ENCODE data around the gene PDE4D.
"Not testable (repeated sequence)": the region's sequence is repeated elsewhere in the genome, so short reads cannot be mapped to it uniquely, and the experiment has no call there.

PDE4D gene

GRCh38 chr5:59762232-59762631 is 131.3 kb downstream of the PDE4D start:
- H3K36me3 Mint-ChIP-seq (ENCODE audit: low read depth); H3K27ac Mint-ChIP-seq; H3K9me3 Mint-ChIP-seq; H3K4me3 Mint-ChIP-seq; H3K4me1 Mint-ChIP-seq (ENCODE audit: low read depth): not testable (repeated sequence)
- H3K27me3 Mint-ChIP-seq (ENCODE audit: low read depth): peaks cover 19% of the 10 kb centered on the region

- no peaks in the 10 kb centered on the region for H3K36me3 Mint-ChIP-seq (ENCODE audit: low read depth)
- H3K27me3 Mint-ChIP-seq (ENCODE audit: low read depth): peaks cover 7% of the 10 kb centered on the region
- no peaks in the 10 kb centered on the region for H3K9me3 Mint-ChIP-seq
- H3K27ac Mint-ChIP-seq: no peak overlapping the region
- H3K4me3 Mint-ChIP-seq: no peak overlapping the region
- H3K4me1 Mint-ChIP-seq (ENCODE audit: low read depth): no peaks in the 10 kb centered on the region
These were observed 132.7 kb downstream of the PDE4D start for GRCh38 chr5:59760785-59761348.

- no peaks in the 10 kb centered on the region for H3K9me3 Mint-ChIP-seq
- no peaks in the 10 kb centered on the region for H3K36me3 Mint-ChIP-seq (ENCODE audit: low read depth)
- no peaks in the 10 kb centered on the region for H3K4me1 Mint-ChIP-seq (ENCODE audit: low read depth)
- H3K27me3 Mint-ChIP-seq (ENCODE audit: low read depth): no peaks in the 10 kb centered on the region
- no peak overlapping the region for H3K4me3 Mint-ChIP-seq
- no peak overlapping the region for H3K27ac Mint-ChIP-seq
These were observed 133.8 kb downstream of the PDE4D start for GRCh38 chr5:59759600-59760351.

- Mint-ChIP-seq H3K4me1 (ENCODE audit: low read depth) (no peaks in the 10 kb centered on the region), H3K9me3 (no peaks in the 10 kb centered on the region), H3K36me3 (ENCODE audit: low read depth) (no peaks in the 10 kb centered on the region), H3K27ac (no peak overlapping the region), H3K4me3 (no peak overlapping the region), H3K27me3 (ENCODE audit: low read depth) (no peaks in the 10 kb centered on the region)
These were observed 135.0 kb downstream of the PDE4D start for GRCh38 chr5:59758566-59758965.

- Mint-ChIP-seq H3K9me3 (no peaks in the 10 kb centered on the region), H3K4me1 (ENCODE audit: low read depth) (no peaks in the 10 kb centered on the region)
These were observed 136.1 kb downstream of the PDE4D start for GRCh38 chr5:59757442-59757841.

GRCh38 chr5:59756373-59757035 is 137.0 kb downstream of the PDE4D start:
- H3K27me3 Mint-ChIP-seq (ENCODE audit: low read depth): no peaks in the 10 kb centered on the region
- no peak overlapping the region for H3K27ac Mint-ChIP-seq
- H3K4me1 Mint-ChIP-seq (ENCODE audit: low read depth): no peaks in the 10 kb centered on the region
- no peaks in the 10 kb centered on the region for H3K36me3 Mint-ChIP-seq (ENCODE audit: low read depth)
- no peak overlapping the region for H3K4me3 Mint-ChIP-seq
- no peaks in the 10 kb centered on the region for H3K9me3 Mint-ChIP-seq

More at GRCh38 chr5:59757442-59757841, 136.1 kb downstream of the PDE4D start:
- Mint-ChIP-seq H3K4me3 (no peak overlapping the region), H3K27ac (no peak overlapping the region), H3K27me3 (ENCODE audit: low read depth) (no peaks in the 10 kb centered on the region), H3K36me3 (ENCODE audit: low read depth) (no peaks in the 10 kb centered on the region)

GRCh38 chr5:59755476-59755875 is 138.1 kb downstream of the PDE4D start:
- no peaks in the 10 kb centered on the region for H3K36me3 Mint-ChIP-seq (ENCODE audit: low read depth)
- H3K27ac Mint-ChIP-seq: no peak overlapping the region
- H3K9me3 Mint-ChIP-seq: no peaks in the 10 kb centered on the region
- H3K27me3 Mint-ChIP-seq (ENCODE audit: low read depth): no peaks in the 10 kb centered on the region
- no peaks in the 10 kb centered on the region for H3K4me1 Mint-ChIP-seq (ENCODE audit: low read depth)
- H3K4me3 Mint-ChIP-seq: no peak overlapping the region

GRCh38 chr5:59753599-59753998 is 139.9 kb downstream of the PDE4D start:
- Mint-ChIP-seq H3K36me3 (ENCODE audit: low read depth) (no peaks in the 10 kb centered on the region), H3K27me3 (ENCODE audit: low read depth) (no peaks in the 10 kb centered on the region), H3K4me1 (ENCODE audit: low read depth) (no peaks in the 10 kb centered on the region), H3K27ac (no peak overlapping the region), H3K9me3 (no peaks in the 10 kb centered on the region), H3K4me3 (no peak overlapping the region)

- H3K4me1 Mint-ChIP-seq (ENCODE audit: low read depth): no peaks in the 10 kb centered on the region
- no peaks in the 10 kb centered on the region for H3K36me3 Mint-ChIP-seq (ENCODE audit: low read depth)
- no peak overlapping the region for H3K4me3 Mint-ChIP-seq
- no peak overlapping the region for H3K27ac Mint-ChIP-seq
- H3K27me3 Mint-ChIP-seq (ENCODE audit: low read depth): no peaks in the 10 kb centered on the region
- H3K9me3 Mint-ChIP-seq: no peaks in the 10 kb centered on the region
These were observed 143.6 kb downstream of the PDE4D start for GRCh38 chr5:59749782-59750520.

GRCh38 chr5:59748036-59748663 is 145.4 kb downstream of the PDE4D start:
- H3K4me3 Mint-ChIP-seq; H3K27me3 Mint-ChIP-seq (ENCODE audit: low read depth); H3K9me3 Mint-ChIP-seq; H3K4me1 Mint-ChIP-seq (ENCODE audit: low read depth); H3K27ac Mint-ChIP-seq; H3K36me3 Mint-ChIP-seq (ENCODE audit: low read depth): not testable (repeated sequence)

- Mint-ChIP-seq H3K27ac (no peak overlapping the region), H3K4me3 (no peak overlapping the region), H3K9me3 (no peaks in the 10 kb centered on the region), H3K27me3 (ENCODE audit: low read depth) (no peaks in the 10 kb centered on the region), H3K4me1 (ENCODE audit: low read depth) (no peaks in the 10 kb centered on the region), H3K36me3 (ENCODE audit: low read depth) (no peaks in the 10 kb centered on the region)
These were observed 147.2 kb downstream of the PDE4D start for GRCh38 chr5:59746241-59746765.

GRCh38 chr5:59745415-59745863 is 148.1 kb downstream of the PDE4D start:
- Mint-ChIP-seq H3K27ac (no peak overlapping the region), H3K4me1 (ENCODE audit: low read depth) (no peaks in the 10 kb centered on the region), H3K4me3 (no peak overlapping the region), H3K36me3 (ENCODE audit: low read depth) (no peaks in the 10 kb centered on the region), H3K9me3 (no peaks in the 10 kb centered on the region), H3K27me3 (ENCODE audit: low read depth) (peaks cover 6% of the 10 kb centered on the region)

GRCh38 chr5:59744531-59744992 is 149.0 kb downstream of the PDE4D start:
- H3K4me3 Mint-ChIP-seq: no peak overlapping the region
- no peaks in the 10 kb centered on the region for H3K9me3 Mint-ChIP-seq
- no peak overlapping the region for H3K27ac Mint-ChIP-seq
- no peaks in the 10 kb centered on the region for H3K36me3 Mint-ChIP-seq (ENCODE audit: low read depth)
- H3K4me1 Mint-ChIP-seq (ENCODE audit: low read depth): no peaks in the 10 kb centered on the region
- peaks cover 6% of the 10 kb centered on the region for H3K27me3 Mint-ChIP-seq (ENCODE audit: low read depth)

- Mint-ChIP-seq H3K9me3 (no peaks in the 10 kb centered on the region), H3K27me3 (ENCODE audit: low read depth) (peaks cover 6% of the 10 kb centered on the region), H3K4me1 (ENCODE audit: low read depth) (no peaks in the 10 kb centered on the region), H3K4me3 (no peak overlapping the region), H3K27ac (no peak overlapping the region), H3K36me3 (ENCODE audit: low read depth) (no peaks in the 10 kb centered on the region)
These were observed 151.9 kb downstream of the PDE4D start for GRCh38 chr5:59741599-59741998.

All from T-helper 1 cell treated with Interleukin-12 subunit alpha and Interleukin-12 subunit beta and Interleukin-4 antibody, amounts not matched to agents 30 μg/mL and 1 μg/mL, for 36 hours (primary cell).